Cardiac muscle cell (in vitro differentiated cells and primary cell): Measurements from ENCODE around the gene MOB3A. TPM values are rescaled to one million over a fixed set of nuclear protein-coding genes. Genes with fewer than 3 reads are reported as not detected.

Source experiments
- DNase-seq, 2 donors: peaks; one replicate each; pipeline versions ENCODE4 v3.0.0 to v3.0.0-alpha.2; 2010 to 2017; ENCODE audit warnings: low read depth in 1 of 2, low spot score in 1 of 2
- H3K27ac ChIP-seq: fragments of 200-600 bp; sonication (generic); 2 replicates; pipeline ENCODE4 v1.5.1; 2016
- H3K27me3 ChIP-seq: fragments of 200-600 bp; sonication (generic); 2 replicates; pipeline ENCODE4 v1.6.0; 2016; ENCODE audit warnings: control low read depth
- H3K36me3 ChIP-seq: fragments of 200-600 bp; sonication (generic); 2 replicates; pipeline ENCODE4 v1.5.1; 2016; ENCODE audit warnings: control low read depth
- H3K4me1 ChIP-seq: fragments of 200-600 bp; sonication (generic); 2 replicates; pipeline ENCODE4 v1.8.1; 2017; ENCODE audit warnings: low read depth, mild to moderate bottlenecking, mixed run types
- H3K4me3 ChIP-seq: fragments of 200-600 bp; sonication (generic); 2 replicates; pipeline ENCODE4 v1.5.1; 2016; ENCODE audit warnings: mild to moderate bottlenecking
- H3K9me3 ChIP-seq: fragments of 200-600 bp; sonication (generic); 2 replicates; pipeline ENCODE4 v1.5.1; 2017; ENCODE audit warnings: low read depth, mild to moderate bottlenecking, control low read depth
- polyA plus RNA-seq: library from polyadenylated mRNA; unstranded; fragments of >200 nt; fragmentation: Nextera tagmentation; extraction: Ambion mirVana; gene quantifications from 2 replicates; pipeline ENCODE4 v1.2.1, GENCODE V29; 2016
- total RNA-seq: library from RNA; depleted of rRNA; stranded (reverse); fragments of >200 nt; gene quantifications from 2 replicates; pipeline ENCODE4 v1.2.3, GENCODE V29; 2016
- TF ChIP-seq, protein P1 (sequence below): IDR thresholded peaks from 2 replicates; pipeline ENCODE4 v1.5.1; 2012; ENCODE audit warnings: low read depth, mild to moderate bottlenecking, low read length

MOB3A gene
- total and polyA plus RNA-seq, 2 experiments from 2014 or later, result 15.1 to 21.6 TPM

DNA sequence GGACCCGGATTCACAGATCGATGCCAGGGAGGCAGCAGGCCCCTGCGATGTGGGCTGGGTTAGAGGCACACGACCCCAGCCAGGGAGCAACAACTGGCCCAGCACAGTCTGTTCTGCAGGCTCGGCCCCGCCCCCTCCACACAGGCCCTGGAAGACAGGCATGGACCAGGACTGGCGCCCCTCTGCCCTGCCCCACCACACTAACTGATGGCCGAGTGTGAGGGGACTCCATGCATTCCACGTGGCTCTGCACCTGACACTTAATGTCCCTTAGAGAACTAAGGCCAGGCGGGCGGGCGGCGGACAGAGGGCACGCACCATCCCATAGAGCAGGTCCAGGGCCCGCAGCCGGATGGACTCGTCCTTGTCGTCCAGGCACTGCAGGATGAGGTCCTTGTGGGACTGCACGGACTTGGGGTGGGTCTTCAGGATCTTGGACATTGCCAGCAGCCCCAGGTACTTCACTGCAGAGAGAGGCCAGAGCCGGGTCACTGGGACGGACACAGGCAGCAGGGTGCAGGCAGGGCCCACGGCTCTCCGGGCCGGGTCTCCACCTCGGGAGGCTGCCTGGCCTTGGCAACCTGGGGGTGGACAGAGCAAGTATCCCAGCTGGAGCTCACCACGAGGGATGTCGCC lies 25.4 kb upstream of the MOB3A start:
- Histone ChIP-seq H3K27ac (no peak overlapping the region), H3K27me3 (no peaks in the 10 kb centered on the region), H3K4me1 (no peaks in the 10 kb centered on the region), H3K4me3 (no peak overlapping the region), H3K36me3 (peaks cover 49% of the 10 kb centered on the region), H3K9me3 (no peaks in the 10 kb centered on the region)
- TF ChIP-seq, protein P1, sequence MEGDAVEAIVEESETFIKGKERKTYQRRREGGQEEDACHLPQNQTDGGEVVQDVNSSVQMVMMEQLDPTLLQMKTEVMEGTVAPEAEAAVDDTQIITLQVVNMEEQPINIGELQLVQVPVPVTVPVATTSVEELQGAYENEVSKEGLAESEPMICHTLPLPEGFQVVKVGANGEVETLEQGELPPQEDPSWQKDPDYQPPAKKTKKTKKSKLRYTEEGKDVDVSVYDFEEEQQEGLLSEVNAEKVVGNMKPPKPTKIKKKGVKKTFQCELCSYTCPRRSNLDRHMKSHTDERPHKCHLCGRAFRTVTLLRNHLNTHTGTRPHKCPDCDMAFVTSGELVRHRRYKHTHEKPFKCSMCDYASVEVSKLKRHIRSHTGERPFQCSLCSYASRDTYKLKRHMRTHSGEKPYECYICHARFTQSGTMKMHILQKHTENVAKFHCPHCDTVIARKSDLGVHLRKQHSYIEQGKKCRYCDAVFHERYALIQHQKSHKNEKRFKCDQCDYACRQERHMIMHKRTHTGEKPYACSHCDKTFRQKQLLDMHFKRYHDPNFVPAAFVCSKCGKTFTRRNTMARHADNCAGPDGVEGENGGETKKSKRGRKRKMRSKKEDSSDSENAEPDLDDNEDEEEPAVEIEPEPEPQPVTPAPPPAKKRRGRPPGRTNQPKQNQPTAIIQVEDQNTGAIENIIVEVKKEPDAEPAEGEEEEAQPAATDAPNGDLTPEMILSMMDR, result no peak
- DNase-seq, result no peak

- peaks cover 56% of the 10 kb centered on the region for H3K36me3 ChIP-seq
- H3K9me3 ChIP-seq, result no peaks in the 10 kb centered on the region
- H3K4me1 ChIP-seq, result no peaks in the 10 kb centered on the region
- TF ChIP-seq, protein P1, result no peak
- no peak overlapping the region for H3K27ac ChIP-seq
- no peak for DNase-seq
- H3K4me3 ChIP-seq, result no peak overlapping the region
- H3K27me3 ChIP-seq, result no peaks in the 10 kb centered on the region
Observed at GRCh38 chr19:2120821-2121220, 24.7 kb upstream of the MOB3A start.

DNA sequence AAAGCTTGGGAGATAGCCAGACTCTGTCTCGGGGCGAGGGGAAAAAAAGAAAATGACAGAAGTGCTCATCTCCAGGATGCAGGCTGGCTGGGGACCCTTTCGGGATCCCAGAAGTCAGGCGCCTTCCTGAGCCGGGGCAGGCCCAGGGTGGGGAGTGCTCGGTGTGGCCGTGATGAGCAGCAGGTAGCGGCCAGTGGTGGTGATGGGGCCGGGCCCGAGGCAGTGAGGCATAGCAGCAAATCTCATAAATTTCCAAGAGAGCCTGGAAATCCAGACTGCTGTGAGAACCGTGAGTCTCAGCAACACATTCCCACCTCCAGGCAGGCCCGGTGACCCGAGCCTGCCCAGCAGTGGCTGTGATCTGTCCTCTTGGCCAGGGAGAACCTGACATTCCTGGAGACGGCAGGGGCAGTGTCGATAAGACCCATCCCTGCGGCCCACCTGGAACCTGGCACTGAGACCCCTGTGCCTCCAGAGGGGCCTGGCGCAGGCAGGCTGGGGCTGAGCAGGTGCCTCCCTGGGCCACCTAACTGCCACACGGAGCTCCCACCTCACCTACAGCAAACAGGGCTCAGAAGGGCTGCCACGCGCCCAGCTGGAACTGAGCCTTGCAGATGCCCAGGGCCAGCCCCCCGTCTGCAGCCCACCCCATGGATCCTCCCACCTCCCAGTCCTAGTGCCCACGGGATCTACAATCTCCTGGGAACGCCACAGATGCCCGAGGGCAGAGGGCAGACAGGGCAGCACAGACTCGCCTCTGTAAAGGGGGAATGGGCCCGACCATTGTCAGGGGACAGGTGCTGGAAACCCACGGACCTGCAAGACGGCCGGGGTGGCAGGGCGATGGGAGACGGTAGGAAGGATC lies 24.0 kb upstream of the MOB3A start:
- Histone ChIP-seq H3K4me1 (no peaks in the 10 kb centered on the region), H3K27ac (no peak overlapping the region), H3K36me3 (peaks cover 59% of the 10 kb centered on the region), H3K27me3 (no peaks in the 10 kb centered on the region), H3K9me3 (no peaks in the 10 kb centered on the region), H3K4me3 (no peak overlapping the region)
- TF ChIP-seq, protein P1, result no peak
- DNase-seq, result no peak

GRCh38 chr19:2118438-2118837 lies 22.3 kb upstream of the MOB3A start:
- H3K36me3 ChIP-seq, result peaks cover 71% of the 10 kb centered on the region
- H3K4me1 ChIP-seq, result no peaks in the 10 kb centered on the region
- no peaks in the 10 kb centered on the region for H3K9me3 ChIP-seq
- no peaks in the 10 kb centered on the region for H3K27me3 ChIP-seq
- DNase-seq, result no peak
- H3K4me3 ChIP-seq, result no peak overlapping the region
- no peak overlapping the region for H3K27ac ChIP-seq
- TF ChIP-seq, protein P1, result no peak

DNA sequence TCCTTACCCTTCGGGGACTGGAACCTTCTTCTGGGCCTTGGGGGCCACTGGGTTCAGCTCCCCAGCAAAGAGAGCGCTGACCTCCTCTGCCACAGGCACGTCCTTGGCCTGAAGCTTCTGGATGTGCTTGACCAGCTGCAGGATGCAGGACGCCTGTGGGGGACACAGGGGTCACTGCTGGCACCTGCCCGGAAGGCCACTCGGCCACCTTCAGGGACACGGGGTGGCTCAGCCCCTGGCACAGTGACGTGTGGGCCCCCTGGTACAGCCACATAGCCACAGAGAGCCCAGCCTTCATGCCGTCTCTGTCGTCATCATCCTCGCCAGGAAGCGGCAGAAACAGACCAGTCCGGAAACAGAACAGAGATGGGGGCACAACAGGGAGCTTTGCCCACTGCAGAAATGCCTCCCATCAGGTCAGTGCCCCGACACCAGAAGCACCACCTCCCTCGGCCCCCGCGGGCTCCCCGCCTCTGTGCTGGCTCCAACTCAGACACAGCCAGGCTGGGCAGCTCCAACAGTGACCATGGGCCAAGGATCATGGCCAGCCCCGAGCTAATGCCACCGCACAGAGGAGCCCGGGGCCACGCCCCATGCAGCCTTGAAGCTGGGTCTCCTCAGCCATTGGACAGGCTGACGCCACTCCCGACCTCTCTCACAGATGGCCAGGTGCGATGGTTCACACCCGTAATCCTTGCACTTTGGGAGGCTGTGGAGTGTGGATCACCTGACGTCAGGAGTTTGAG lies 21.3 kb upstream of the MOB3A start:
- H3K4me1 ChIP-seq, result no peaks in the 10 kb centered on the region
- peaks cover 72% of the 10 kb centered on the region for H3K36me3 ChIP-seq
- H3K27me3 ChIP-seq, result no peaks in the 10 kb centered on the region
- TF ChIP-seq, protein P1, result no peak
- DNase-seq, result no peak
- no peaks in the 10 kb centered on the region for H3K9me3 ChIP-seq
- no peak overlapping the region for H3K27ac ChIP-seq
- no peak overlapping the region for H3K4me3 ChIP-seq
